Activated naive CD4-positive, alpha-beta T cell (primary cell): ENCODE measurements around the gene KRTCAP2.
A peak's percentile ranks its signal among the peaks of the same experiment; 100 is the strongest.

ENCODE experiments used
- DNase-seq, 4 experiments: peaks; one replicate each; lab custom pipeline; 2025; lab: John Stamatoyannopoulos, UW

KRTCAP2 gene

DNA sequence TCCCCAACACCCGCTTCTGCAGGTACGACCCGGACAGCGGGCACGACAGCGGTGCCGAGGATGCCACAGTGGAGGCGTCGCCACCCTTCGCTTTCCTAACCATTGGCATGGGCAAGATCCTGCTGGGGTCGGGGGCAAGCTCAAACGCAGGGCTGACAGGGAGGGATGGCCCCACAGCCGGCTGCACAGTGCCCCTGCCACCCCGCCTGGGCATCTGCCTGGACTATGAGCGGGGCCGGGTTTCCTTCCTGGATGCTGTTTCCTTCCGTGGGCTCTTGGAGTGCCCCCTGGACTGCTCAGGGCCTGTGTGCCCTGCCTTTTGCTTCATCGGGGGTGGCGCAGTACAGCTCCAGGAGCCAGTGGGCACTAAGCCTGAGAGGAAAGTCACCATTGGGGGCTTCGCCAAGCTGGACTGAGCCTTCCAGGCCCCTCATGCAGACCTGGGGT, 10.7 kb upstream of the KRTCAP2 start:
- no peak for DNase-seq

DNA sequence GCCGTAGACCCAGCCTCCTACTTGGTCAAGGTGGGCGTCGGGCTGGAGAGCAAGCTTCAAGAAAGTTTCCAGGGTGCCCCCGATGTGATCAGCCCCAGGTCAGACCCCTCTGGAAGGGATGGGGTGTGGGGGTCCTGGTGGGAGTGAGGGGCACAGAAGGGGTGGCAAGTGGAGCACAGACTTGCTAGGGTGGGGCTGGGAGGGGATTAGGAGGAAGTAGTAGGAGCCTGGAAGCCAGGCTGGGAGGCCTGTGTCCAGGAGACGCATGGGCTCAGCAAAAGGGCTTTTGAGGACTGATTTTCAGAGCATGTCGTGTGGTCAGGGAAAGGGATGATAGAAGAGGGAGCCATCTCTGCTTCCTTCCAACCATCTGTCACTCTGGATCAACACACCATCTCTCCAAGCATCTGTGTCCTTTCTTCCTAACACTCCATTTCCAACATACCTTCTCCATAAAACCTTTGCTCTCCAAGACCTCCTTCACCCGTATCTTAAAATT, 9.0 kb upstream of the KRTCAP2 start:
- DNase-seq: no peak

DNA sequence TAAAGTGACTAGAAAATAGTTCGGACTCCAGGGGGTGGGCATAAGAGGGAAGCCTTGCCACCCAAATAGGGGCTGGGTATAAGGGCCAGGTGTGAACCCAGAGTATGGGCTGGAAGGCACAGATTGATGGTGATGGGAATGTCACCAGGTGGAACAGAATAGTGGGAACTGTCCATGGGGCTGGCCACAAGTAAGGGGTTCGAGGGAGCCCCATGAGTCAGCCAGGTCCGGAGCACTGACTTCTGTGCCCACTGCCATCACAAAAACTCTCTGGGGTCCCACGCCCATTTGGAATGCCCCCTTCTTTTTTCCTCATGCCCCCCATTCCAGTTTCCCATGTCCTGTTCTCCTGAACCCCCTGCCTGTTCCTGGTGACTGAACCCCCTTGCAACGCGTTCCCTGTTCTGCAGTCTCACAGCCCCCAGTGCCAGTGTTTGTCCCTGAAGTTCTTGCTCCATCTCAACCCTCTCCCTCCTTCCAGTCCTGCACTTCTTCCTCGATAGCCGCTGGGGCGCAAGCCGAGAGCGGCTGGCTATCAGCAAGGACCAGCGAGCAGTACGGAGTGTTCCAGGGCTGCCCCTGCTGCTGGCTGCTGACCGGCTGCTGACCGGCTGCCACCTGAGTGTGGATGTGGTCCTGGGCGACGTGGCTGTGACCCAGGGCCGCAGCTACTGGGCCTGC, 8.4 kb upstream of the KRTCAP2 start:
- no peak for DNase-seq

DNA sequence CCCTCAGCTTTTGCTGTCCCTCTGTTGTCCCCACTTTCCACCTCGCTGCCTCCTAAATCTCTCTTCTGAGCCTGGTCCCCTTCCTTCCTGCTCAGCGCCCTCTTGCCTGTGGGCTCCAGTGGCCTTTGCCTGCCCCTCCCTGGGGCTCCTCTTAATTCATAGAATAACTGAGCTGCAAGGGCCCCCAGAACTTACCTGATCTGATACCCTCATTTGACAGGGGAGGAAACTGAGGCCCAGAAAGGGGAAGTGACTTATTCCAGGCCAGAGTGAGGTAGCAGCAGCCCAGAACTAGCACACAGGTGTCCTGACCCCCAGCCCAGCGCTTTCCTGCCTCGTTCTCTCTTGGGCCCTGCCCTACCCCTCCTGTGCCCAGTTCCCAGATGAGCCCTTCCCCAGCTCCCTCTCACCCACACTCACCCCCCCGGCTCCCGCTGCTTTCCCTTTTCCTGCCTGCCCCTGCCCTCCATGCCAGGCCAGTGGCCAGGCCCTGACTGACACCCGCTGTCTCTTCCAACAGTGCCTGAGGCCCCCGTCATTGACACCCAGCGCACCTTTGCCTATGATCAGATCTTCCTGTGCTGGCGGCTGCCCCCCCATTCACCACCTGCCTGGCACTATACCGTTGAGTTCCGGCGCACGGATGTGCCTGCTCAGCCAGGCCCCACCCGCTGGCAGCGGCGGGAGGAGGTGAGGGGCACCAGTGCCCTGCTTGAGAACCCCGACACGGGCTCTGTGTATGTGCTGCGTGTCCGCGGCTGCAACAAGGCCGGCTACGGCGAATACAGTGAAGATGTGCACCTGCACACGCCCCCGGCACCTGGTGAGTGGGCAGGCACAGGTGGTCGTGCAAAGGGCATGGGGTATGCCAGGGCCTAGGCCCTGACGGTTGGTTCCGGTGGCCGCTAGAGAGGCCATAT, 6.3 kb upstream of the KRTCAP2 start:
- no peak for DNase-seq

DNA sequence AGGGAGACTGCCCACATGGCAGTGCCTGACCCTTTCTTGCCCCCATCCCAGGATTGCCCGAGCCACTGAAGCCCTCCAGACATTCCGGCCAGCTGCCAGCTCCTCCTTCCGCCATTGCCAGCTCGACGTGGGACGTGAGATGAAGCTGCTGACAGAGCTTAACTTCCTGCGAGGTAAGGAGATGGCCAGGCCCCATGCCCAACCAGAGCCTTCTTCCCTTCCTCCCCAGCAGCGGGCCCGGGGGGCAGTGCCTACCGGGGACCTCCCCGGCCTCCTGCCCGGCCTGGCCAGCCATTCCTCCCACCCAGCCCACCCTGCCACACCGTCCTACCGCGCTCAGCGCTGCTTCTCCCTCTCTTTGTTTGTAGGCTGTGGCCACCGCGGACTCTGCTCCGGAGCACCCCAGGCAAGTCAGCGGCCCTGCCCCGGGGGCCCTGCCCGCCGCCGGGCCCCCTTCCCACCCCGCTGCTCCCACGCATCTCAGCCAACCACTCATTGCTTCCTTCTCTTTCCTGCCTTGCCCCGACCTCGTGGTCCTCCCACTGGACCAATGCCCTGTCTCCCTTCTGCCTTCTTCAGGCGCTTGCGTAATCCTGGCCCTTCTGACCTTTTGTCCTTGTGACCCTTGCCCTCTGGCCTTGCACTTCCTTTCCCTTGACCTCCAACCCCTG, 5.5 kb upstream of the KRTCAP2 start:
- DNase-seq: no peak

DNA sequence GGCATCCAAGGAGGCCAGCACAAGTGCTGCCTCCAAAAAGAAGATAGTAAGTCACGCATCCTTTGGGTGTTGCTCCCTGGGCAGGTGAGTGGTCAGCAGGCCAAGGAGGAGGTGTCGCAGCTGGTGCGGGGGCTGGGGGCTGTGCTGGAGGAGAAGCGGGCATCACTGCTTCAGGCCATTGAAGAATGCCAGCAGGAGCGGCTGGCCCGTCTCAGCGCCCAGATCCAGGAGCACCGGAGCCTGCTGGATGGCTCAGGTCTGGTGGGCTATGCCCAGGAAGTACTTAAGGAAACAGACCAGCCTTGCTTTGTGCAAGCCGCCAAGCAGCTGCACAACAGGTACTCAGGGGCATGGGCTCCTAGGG, 4.8 kb upstream of the KRTCAP2 start:
- no peak for DNase-seq

DNA sequence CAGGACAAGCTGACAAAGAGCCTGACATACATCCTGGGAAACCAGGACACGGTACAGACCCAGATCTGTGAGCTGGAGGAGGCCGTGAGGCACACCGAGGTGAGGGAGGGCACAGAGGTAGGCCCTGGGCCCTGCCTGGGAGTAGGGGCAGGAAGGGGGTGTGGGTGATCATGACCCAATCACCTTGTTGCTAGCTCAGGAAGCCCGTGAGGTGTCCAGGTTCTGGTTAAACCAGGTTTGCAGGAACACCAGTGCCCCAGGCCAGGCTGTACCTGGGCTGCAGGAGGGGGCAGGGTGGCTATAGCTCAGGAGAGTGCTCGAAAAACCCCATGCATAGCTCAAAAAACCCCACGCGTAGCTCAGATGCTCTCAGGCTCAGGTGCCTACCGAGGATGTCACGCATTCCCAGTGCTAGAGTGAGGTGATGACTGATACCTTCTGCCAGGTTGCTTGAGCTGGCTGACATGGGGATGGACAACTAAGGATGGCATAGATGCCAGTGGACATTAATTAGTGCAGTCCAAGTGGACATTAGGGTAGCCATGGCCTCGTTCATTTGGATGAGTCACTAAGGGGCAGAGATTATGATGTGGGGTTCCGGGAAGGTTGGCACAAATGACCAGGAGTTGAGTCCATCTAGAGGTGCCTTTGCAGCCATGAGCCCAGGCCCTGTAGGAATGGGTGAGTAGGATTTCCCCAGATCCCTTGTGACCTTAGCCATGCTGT, 4.3 kb upstream of the KRTCAP2 start:
- DNase-seq: no peak

DNA sequence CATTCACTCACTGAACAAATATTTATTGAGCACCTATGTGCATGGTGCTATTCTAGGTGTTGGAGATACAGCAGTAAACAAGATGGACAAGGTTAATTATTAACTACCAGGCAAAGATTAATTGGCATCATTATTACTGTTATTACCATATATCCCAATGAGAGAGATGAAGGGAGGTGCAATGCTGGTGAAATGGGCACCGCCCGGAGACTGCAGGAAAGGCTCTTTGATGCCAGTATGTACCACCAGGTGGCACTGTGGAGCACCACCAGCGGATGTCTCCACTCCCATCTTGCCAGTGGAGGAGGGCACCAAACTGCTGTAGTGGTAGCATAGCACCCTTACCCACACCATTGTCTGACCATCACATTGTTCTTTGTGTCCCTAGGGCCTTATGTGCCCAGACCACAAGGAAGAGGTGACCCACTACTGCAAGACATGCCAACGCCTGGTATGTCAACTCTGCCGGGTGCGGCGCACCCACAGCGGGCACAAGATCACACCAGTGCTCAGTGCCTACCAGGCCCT, 3.5 kb upstream of the KRTCAP2 start:
- peak; percentile 63 to 80 (median 76) for DNase-seq

DNA sequence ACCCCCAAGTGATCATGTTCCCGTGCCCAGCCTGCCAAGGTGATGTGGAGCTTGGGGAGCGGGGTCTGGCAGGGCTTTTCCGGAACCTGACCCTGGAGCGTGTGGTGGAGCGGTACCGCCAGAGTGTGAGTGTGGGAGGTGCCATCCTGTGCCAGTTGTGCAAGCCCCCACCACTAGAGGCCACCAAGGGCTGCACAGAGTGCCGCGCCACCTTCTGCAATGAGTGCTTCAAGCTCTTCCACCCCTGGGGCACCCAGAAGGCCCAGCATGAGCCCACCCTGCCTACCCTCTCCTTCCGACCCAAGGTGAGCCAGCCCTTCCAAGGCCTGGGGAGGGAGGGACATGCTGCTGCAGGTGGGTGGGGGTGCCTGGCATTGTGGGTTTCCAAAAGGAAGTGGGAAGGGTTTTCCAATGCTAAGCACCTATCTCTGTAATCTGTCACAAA, 2.8 kb upstream of the KRTCAP2 start:
- DNase-seq: peak in 1 of 4 experiments; percentile 7

DNA sequence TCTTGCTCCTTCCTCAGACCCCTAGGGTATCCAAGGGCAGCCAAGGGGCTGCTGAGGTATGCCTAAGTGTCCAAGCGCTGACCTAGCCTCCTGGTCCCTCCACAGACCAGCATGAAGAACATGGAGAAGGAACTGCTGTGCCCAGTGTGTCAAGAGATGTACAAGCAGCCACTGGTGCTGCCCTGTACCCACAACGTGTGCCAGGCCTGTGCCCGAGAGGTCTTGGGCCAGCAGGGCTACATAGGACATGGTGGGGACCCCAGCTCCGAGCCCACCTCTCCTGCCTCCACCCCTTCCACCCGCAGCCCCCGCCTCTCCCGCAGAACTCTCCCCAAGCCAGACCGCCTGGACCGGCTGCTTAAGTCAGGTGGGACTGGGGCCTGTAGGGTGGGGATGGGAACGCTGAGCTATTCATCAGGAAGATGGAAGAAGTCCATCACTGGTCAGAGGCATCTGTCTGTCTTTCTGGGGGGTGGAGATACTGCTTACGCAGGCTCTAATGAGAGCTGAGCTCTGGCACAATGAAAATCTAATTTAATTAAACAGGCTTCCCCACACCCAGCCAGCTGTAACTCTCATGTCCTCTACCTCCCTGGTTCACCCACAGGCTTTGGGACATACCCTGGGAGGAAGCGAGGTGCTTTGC, 2.3 kb upstream of the KRTCAP2 start:
- no peak for DNase-seq

DNA sequence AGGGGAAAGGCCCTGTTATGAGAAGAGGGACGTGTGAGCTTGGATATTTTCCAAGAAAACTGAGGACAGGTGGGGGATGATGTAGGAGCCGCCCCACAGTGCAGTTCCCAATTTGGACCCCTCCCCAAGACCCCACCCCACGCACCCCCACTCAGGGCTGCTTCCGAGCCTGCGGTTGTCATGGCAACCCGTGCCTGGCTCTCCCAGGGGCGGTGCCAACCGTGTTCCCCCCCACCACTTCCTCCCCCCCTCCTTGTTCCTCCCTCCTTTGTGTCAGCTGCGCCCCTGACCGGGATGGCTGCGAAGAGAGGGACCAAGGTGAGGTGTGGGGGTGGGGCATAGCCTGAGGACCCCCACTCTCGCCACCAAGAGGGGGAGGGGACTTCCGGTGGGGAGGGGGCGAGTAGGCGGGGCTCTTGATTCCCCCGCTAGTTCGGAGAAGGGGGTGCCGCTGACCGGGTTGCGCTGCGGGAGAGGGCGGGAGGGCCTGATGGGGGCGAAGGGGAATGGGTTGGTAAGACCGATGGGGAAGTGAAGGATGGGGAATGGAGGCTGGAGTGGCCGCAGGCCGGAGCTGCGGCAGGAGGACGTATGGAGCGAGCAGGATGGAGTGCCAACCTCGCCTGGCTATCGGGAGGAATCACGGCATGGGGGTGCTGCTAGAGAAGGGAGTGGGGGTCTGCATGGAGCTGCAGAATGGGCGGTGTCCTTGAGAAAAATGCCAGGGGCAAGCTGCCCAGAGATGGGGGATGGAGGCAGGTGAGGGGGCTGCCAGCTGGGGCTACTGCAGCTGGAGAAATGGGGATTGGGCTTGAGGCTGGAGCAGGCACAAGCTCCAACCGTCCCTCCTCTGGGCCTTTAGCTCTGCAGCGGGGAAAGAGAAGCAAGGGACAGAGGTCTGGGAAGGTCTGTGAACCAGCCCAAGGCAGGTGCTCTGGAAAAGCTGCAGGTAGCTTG, 1.5 kb upstream of the KRTCAP2 start:
- peak in 2 of 4 experiments; percentile 27 to 48 for DNase-seq

DNA sequence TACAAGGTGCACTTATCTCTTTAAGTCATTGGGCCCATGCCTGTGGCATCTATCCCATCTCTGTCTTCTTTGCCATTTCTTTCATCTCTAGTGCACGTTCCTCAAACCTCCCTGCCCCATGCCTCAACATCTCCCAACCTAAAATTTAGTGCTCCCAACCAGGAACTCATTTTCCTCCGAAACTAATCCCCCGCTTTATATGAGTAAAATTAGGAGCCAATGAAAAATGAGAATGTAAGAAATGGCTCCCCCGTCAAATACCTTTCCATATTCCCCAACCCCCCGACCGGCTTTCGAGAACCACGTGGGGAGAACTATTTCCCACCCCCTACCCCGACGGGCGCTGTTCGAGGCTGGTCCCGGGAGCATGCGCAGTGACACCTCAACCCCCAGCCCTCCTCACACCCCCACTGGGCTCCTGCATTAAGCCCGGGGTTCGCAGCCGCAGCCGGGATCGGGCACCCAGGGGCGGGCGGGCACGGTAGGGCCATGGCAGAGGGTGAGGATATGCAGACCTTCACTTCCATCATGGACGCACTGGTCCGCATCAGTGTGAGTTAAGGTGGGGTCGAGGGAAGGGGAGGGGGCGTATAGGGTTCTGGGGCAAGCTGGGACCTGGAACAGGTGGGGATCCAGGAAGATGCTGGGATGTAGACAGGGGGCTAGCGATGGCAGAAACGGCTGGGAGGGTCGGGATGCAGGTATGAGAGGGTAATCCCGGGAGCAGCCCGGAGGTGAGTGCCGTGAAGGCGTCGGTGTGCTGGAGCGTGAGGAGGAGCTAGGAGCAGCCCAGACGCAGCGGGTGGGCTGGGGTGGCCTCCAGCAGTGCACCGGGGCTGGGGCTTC, 597 bp upstream of the KRTCAP2 start, which contains the start of gene TRIM46:
Gene TRIM46, plus strand, starts transcription at position 372 of the 846 bp plus-strand sequence. Its CDS starts 118 bp downstream, at position 490.
- peak in 3 of 4 experiments; percentile 22 to 39 (median 26) for DNase-seq

DNA sequence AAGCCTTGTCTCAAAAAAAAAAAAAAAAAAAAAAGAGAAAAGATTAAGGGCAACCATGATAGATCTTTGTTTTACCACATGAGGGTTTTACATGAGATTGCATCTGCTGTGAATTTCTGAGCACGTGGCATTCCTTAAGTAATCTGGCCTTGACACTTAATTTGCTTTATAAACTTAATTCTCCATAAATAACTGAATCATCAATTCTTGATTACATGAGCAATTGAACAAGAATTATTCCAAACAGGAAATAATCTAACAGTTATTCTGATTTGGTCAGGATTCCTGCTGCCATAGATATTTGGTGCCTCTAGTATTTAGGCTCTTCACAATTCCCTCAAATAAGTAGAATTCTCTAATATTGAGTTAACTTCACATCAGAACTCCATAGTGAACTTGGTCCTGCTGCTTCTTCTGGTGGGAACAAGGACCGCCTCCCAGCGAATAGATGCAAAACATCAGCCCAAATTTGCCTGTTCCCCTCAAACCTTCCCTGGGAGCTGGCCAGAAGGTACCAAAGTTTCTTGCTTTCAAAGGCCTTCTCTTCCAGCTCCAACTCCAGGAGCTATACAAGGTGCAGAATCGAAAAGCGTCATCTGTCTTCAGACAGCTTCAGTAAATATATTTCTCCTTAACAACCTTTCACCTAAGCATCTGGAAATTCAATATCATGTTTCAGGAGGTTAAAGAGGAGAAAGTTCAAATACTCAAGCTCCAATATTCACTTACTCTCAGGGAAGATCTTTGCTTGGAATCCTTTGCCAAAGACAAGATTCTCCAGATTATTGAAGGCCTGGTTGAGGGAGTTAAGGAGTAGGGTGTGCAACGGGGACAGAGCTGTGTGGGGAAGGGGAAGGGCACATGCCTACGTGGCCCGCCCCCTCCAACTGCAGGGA, 1.0 kb downstream of the KRTCAP2 start:
- DNase-seq: no peak

DNA sequence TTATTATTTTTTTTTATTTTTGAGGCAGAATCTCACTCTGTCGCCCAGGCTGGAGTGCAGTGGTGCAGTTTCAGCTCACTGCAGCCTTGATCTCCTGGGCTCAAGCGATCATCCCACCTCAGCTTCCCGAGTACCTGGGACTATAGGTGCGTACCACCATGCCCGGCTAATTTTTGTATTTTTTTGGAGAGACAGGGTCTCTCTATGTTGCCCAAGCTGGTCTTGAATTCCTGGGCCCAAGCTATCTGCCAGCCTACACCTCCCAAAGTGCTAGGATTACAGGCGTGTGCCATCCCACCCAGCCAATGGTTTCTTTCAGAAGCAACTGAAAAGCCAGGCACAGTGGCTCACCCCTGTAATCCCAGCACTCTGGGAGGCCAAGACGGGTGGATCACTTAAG, 2.3 kb downstream of the KRTCAP2 start:
- no peak for DNase-seq

DNA sequence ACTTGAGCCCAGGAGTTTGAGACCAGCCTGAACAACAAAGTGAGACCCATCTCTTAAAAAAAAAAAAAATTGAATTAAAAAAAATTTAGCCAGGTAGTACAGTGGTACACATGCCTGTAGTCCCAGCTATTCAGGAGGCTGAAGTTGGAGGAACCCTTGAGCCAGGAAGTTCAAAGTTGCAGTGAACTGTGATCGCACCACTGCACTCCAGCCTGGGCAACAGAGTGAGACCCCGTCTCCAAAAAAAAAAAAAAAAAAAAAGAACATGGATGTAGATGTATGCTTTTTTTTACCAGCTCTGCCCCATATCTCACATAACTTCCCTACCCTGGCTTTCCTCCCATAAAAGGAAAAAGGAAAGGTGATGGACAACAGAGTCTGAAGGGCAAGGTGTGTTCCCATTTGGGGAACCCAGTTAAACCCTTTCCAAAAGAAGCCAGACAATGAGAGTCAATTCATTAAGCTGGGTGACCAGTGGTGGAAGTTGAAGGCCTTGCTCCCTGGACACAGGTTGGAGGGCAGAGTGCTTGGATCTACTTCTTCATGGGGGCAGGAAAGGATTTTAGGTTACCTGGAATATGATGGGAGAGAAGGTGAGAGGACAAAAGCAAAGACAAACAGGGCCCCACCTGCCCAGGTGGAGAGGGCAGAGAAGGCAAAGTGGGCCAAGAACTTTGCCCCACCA, 2.9 kb downstream of the KRTCAP2 start:
- no peak for DNase-seq

DNA sequence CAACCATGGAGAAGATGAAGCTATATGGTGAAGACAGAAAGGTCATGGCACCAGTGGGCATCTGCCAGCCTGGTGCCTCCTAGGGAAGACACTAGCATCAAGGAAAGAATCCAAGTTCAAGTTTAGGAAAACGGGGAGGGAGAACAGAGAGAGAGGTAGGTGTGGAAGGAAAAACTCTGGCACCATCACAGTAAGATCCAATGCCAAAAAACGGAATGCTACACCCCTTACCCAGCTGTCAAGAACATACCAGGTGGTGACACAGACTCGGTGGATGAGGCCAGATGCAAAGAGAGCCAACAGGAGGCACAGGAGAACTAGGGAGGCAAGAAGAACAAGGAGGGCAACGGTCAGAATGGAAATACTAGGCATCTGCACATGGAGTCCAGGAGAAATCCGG, 3.6 kb downstream of the KRTCAP2 start:
- DNase-seq: no peak
